Measurements from ENCODE around the gene DPCD. TPM values are rescaled to one million over a fixed set of nuclear protein-coding genes. Genes with fewer than 3 reads are reported as not detected.

Gene DPCD
- total and polyA plus RNA-seq, 2 of the 8 experiments (the other 6 are each of a cell fraction or from before 2014, with no cell fraction given) = 21.2 to 31.4 TPM

DNA sequence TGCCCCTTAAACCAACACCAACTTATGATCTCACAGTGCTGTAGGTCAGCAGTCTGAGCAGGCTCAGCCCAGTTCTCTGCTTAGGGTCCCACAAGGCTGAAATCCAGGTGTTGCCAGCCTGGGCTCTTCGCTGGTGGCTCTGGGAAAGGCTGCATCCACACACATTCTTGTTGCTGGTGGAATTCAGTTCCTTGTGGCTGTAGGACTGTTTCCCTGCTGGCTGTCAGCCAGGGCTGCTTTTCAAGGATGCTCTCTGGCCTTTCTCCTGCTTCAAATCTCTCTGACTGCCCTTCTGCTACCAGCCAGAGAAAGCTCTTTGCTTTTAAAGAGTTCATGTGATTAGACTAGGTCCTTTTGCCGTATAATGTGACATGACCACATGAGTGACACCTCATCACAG is 15.3 kb upstream of the DPCD start:
- H3K4ac ChIP-seq (replicated peaks; ENCODE audit: insufficient read length, low read depth, low read length) = no peak overlapping the region
- peaks cover 0 to 15% (median 7%) of the 10 kb centered on the region in 4 experiments; a peak in 5 of 7 replicates for H3K4me1 ChIP-seq (replicated peaks in 1 of 4; ENCODE audit: control insufficient read depth in 3 of 4, insufficient read depth in 4 of 4, low read length in 3 of 4)
- no peak overlapping the region for H4K91ac ChIP-seq (replicated peaks; ENCODE audit: insufficient read length, low read length)
- peaks cover 6 to 9% of the 10 kb centered on the region in 2 experiments; a peak in 2 of 4 replicates for H3K9me3 ChIP-seq (ENCODE audit: insufficient read depth in 2 of 2, low read depth in 1 of 2, low read length in 1 of 2)
- no peak overlapping the region for H3K18ac ChIP-seq (ENCODE audit: extremely low read depth, low read length)
- no peak overlapping the region for H3K4me2 ChIP-seq (ENCODE audit: insufficient read depth in 1 of 2, low read depth in 2 of 2, low read length in 2 of 2)
- no peaks in the 10 kb centered on the region for H3K36me3 ChIP-seq (ENCODE audit: control insufficient read depth in 2 of 4, insufficient read depth in 4 of 4, low read length in 3 of 4)
- no peak overlapping the region for H2BK5ac ChIP-seq (ENCODE audit: low read depth, low read length)
- POLR2A ChIA-PET (ENCODE audit: partially characterized antibody) = interaction anchor here (1.1 to 3.6 kb wide), 4 partner anchors 10 to 285 kb away, joined by 3 to 12 read pairs (median 8); no protein-coding TSS in a partner anchor
- H3K27me3 ChIP-seq (replicated peaks in 1 of 4; ENCODE audit: control insufficient read depth in 3 of 4, extremely low read depth in 1 of 4, insufficient read depth in 3 of 4, low read length in 3 of 4) = peaks cover 6 to 53% (median 38%) of the 10 kb centered on the region in 4 experiments
- CTCF ChIA-PET (ENCODE audit: partially characterized antibody) = interaction anchor here (0.5 to 5.9 kb wide), 5 partner anchors 15 to 359 kb away, joined by 3 to 65 read pairs (median 3); no protein-coding TSS in a partner anchor
- H2BK20ac ChIP-seq (ENCODE audit: low read length) = no peak overlapping the region
- no peak overlapping the region for H3K14ac ChIP-seq (ENCODE audit: insufficient read length)
- 85% methylated on average over 2 of the region's 2 CpGs; no CpG with 5 or more reads in 1 of the 2 experiments for WGBS, 2 experiments (ENCODE audit: extremely low coverage in 1 of 2, insufficient coverage in 1 of 2, insufficient read length in 1 of 2, insufficient replicate concordance in 2 of 2, low coverage in 1 of 2, low lambda C conversion rate in 2 of 2, missing lambda C conversion rate in 1 of 2)
- FAIRE-seq = no peak
- no peak overlapping the region for H4K5ac ChIP-seq (ENCODE audit: insufficient read length, low read depth, low read length)
- H2AK5ac ChIP-seq (ENCODE audit: low read depth, low read length) = no peak overlapping the region
- H3K4me3 ChIP-seq (ENCODE audit: extremely low read depth in 1 of 4, insufficient read depth in 2 of 4, low read depth in 3 of 4, low read length in 4 of 4) = no peak overlapping the region
- H2BK12ac ChIP-seq (ENCODE audit: low read depth, low read length) = no peak overlapping the region
- H4K8ac ChIP-seq (ENCODE audit: extremely low read depth, insufficient read depth, low read length) = no peak overlapping the region
- peaks cover 0 to 2% of the 10 kb centered on the region in 2 experiments for H4K20me1 ChIP-seq (replicated peaks in 1 of 2; ENCODE audit: control insufficient read depth in 1 of 2, insufficient read depth in 2 of 2, low read length in 2 of 2)
- H3K56ac ChIP-seq (replicated peaks; ENCODE audit: insufficient read length, low read depth, low read length) = no peak overlapping the region
- H3K79me1 ChIP-seq (ENCODE audit: low read depth, low read length) = no peaks in the 10 kb centered on the region
- TF ChIP-seq NRF1 (IDR thresholded peaks at IDR 0.05; ENCODE audit: low read depth, low read length) = no peak
- peak in 1 of 2 experiments; percentile 31; a peak in 1 of 3 replicates for TF ChIP-seq POLR2A (IDR thresholded peaks at IDR 0.05; ENCODE audit: control extremely low read depth in 1 of 2, low read depth in 2 of 2, low read length in 2 of 2)
- TF ChIP-seq, protein P1, sequence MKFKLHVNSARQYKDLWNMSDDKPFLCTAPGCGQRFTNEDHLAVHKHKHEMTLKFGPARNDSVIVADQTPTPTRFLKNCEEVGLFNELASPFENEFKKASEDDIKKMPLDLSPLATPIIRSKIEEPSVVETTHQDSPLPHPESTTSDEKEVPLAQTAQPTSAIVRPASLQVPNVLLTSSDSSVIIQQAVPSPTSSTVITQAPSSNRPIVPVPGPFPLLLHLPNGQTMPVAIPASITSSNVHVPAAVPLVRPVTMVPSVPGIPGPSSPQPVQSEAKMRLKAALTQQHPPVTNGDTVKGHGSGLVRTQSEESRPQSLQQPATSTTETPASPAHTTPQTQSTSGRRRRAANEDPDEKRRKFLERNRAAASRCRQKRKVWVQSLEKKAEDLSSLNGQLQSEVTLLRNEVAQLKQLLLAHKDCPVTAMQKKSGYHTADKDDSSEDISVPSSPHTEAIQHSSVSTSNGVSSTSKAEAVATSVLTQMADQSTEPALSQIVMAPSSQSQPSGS (IDR thresholded peaks at IDR 0.05; ENCODE audit: low read length) = no peak
- no peak overlapping the region for H3K27ac ChIP-seq (ENCODE audit: low read depth, low read length)
- no peak overlapping the region for H2BK15ac ChIP-seq (ENCODE audit: low read length)
- H2BK120ac ChIP-seq (replicated peaks; ENCODE audit: low read depth, low read length) = no peak overlapping the region
- no peaks in the 10 kb centered on the region for H3K79me2 ChIP-seq (ENCODE audit: control insufficient read depth in 1 of 2, insufficient read depth in 2 of 2, low read length in 2 of 2)
- H3K23ac ChIP-seq (ENCODE audit: insufficient read length) = no peak overlapping the region
- H3K23me2 ChIP-seq (ENCODE audit: low read depth, low read length) = peaks cover 14% of the 10 kb centered on the region
- H2AFZ ChIP-seq (ENCODE audit: low read length) = no peak overlapping the region
- DNase-seq (ENCODE audit: low read depth in 1 of 2, low spot score in 2 of 2) = no peak
- H3K9ac ChIP-seq (replicated peaks in 1 of 4; ENCODE audit: extremely low read depth in 1 of 4, low read depth in 3 of 4, low read length in 3 of 4) = no peak overlapping the region

Data from H1 (cell line).